Stromal cell of bone marrow (primary cell): ENCODE measurements around the gene LRRC7.
A peak's percentile ranks its signal among the peaks of the same experiment; 100 is the strongest.

Experiments used
- DNase-seq: peaks from one replicate; pipeline ENCODE4 v3.0.0-alpha.2; 2012; ENCODE audit warnings: low read depth

The LRRC7 gene

GRCh38 chr1:69976896-69977295 is 409.2 kb downstream of the LRRC7 start:
- peak; percentile 28 for DNase-seq

GRCh38 chr1:69982992-69983391 is 415.3 kb downstream of the LRRC7 start:
- DNase-seq, result peak; percentile 89

- DNase-seq, result no peak
Measured at GRCh38 chr1:69985376-69985775, 417.7 kb downstream of the LRRC7 start.

GRCh38 chr1:69985901-69986439 is 418.2 kb downstream of the LRRC7 start:
- DNase-seq, result no peak

GRCh38 chr1:69987881-69988280 is 420.2 kb downstream of the LRRC7 start:
- DNase-seq, result no peak

- DNase-seq, result peak; percentile 49
Measured at GRCh38 chr1:69991644-69992043, 423.9 kb downstream of the LRRC7 start.

- DNase-seq, result no peak
Measured at GRCh38 chr1:69992594-69992993, 424.9 kb downstream of the LRRC7 start.

- DNase-seq, result no peak
Measured at GRCh38 chr1:69993810-69994209, 426.1 kb downstream of the LRRC7 start.

- no peak for DNase-seq
Measured at GRCh38 chr1:69994241-69994640, 426.5 kb downstream of the LRRC7 start.

- DNase-seq, result no peak
Measured at GRCh38 chr1:69998847-69999246, 431.1 kb downstream of the LRRC7 start.

- DNase-seq, result no peak
Measured at GRCh38 chr1:70003211-70003908, 435.6 kb downstream of the LRRC7 start.

GRCh38 chr1:70005386-70006034 is 437.8 kb downstream of the LRRC7 start:
- no peak for DNase-seq

GRCh38 chr1:70008660-70009059 is 440.9 kb downstream of the LRRC7 start:
- DNase-seq, result no peak

GRCh38 chr1:70017770-70018169 is 450.0 kb downstream of the LRRC7 start:
- no peak for DNase-seq

GRCh38 chr1:70024272-70024671 is 456.6 kb downstream of the LRRC7 start:
- DNase-seq, result no peak

GRCh38 chr1:70025052-70025451 is 457.3 kb downstream of the LRRC7 start:
- DNase-seq, result no peak

- DNase-seq, result no peak
Measured at GRCh38 chr1:70025846-70026245, 458.1 kb downstream of the LRRC7 start.

GRCh38 chr1:70033266-70033873 is 465.6 kb downstream of the LRRC7 start:
- DNase-seq, result no peak

GRCh38 chr1:70033936-70034335 is 466.2 kb downstream of the LRRC7 start:
- no peak for DNase-seq

GRCh38 chr1:70034403-70034802 is 466.7 kb downstream of the LRRC7 start:
- no peak for DNase-seq

GRCh38 chr1:70038025-70038424 is 470.3 kb downstream of the LRRC7 start:
- peak; percentile 88 for DNase-seq

- no peak for DNase-seq
Measured at GRCh38 chr1:70039485-70039884, 471.8 kb downstream of the LRRC7 start.
